ENCODE results near the gene STEAP3.

DNA sequence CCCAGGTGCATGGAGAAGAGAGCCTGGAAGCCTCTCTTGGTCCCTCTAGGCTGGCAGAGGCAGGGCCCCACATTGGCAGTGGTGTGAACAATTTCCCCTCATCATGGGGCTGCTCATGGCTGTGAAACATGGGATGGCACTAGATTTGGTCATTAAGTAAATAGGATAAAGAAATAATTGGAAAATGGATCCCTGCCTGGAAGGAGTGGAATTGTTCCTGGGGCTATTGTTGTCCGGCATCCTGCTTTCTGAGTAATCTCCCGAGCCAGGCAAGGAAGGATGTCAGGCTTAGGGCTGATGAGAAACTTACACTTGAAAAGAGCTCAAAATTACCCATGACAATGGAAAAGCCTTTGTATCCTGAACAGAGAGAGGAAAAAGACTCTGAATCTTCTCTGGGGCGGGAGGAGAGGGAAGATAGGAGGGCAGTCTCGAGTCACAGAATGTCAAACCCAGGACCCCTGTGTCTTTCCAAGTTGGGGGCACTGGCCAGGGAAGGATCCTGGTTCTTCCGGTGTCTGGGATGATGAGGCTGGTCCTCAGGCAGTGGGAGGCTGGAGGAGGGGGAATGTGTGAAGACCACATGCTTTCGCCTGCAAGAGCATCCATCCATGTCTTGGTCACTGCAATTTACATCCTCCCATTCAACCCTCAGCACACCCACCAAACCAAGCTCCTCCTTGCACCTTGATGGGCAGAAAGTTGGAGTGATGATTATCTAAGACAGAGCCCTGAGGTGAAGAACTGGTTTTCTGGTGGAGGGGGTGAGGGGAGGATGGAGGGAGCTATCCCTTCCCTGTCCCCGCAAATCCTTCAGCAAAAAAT lies 27.1 kb upstream of the STEAP3 start:
- TF ChIP-seq, protein P1, sequence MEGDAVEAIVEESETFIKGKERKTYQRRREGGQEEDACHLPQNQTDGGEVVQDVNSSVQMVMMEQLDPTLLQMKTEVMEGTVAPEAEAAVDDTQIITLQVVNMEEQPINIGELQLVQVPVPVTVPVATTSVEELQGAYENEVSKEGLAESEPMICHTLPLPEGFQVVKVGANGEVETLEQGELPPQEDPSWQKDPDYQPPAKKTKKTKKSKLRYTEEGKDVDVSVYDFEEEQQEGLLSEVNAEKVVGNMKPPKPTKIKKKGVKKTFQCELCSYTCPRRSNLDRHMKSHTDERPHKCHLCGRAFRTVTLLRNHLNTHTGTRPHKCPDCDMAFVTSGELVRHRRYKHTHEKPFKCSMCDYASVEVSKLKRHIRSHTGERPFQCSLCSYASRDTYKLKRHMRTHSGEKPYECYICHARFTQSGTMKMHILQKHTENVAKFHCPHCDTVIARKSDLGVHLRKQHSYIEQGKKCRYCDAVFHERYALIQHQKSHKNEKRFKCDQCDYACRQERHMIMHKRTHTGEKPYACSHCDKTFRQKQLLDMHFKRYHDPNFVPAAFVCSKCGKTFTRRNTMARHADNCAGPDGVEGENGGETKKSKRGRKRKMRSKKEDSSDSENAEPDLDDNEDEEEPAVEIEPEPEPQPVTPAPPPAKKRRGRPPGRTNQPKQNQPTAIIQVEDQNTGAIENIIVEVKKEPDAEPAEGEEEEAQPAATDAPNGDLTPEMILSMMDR (IDR thresholded peaks at IDR 0.05): no peak
- no peak for TF ChIP-seq EZH2 (IDR thresholded peaks at IDR 0.05; ENCODE audit: borderline replicate concordance, insufficient read depth, low read depth, low read length, poor library complexity, severe bottlenecking)

Data from B cell (primary cell).